ENCODE measurements around the gene SPAG6. TPM values are rescaled to one million over a fixed set of nuclear protein-coding genes. Genes with fewer than 3 reads are reported as not detected.
A peak's percentile ranks its signal among the peaks of the same experiment; 100 is the strongest.

SPAG6 gene
- total RNA-seq, 4 donors from 2014 or later: 0.64 to 0.75 TPM; not detected in 2

DNA sequence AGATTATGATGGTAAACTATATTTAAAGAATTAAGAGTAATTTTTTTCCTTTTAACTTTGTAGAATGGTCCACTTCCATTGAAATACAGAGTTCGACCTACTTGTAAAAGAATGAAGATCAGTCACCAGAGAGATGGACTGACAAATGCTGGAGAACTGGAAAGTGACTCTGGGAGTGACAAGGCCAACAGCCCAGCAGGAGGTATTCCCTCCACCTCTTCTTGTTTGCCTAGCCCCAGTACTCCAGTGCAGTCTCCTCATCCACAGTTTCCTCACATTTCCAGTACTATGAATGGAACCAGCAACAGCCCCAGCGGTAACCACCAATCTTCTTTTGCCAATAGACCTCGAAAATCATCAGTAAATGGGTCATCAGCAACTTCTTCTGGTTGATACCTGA is 16.1 kb upstream of the SPAG6 start:
- WGBS, 2 donors: 95 to 98% methylated on average over 3 of the region's 3 CpGs
- TF ChIP-seq, protein P1, sequence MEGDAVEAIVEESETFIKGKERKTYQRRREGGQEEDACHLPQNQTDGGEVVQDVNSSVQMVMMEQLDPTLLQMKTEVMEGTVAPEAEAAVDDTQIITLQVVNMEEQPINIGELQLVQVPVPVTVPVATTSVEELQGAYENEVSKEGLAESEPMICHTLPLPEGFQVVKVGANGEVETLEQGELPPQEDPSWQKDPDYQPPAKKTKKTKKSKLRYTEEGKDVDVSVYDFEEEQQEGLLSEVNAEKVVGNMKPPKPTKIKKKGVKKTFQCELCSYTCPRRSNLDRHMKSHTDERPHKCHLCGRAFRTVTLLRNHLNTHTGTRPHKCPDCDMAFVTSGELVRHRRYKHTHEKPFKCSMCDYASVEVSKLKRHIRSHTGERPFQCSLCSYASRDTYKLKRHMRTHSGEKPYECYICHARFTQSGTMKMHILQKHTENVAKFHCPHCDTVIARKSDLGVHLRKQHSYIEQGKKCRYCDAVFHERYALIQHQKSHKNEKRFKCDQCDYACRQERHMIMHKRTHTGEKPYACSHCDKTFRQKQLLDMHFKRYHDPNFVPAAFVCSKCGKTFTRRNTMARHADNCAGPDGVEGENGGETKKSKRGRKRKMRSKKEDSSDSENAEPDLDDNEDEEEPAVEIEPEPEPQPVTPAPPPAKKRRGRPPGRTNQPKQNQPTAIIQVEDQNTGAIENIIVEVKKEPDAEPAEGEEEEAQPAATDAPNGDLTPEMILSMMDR (IDR thresholded peaks at IDR 0.05): no peak
- TF ChIP-seq POLR2A (IDR thresholded peaks at IDR 0.05): no peak
- intact Hi-C loops (cut with DNase I; ENCODE audit: low total_unique reads): loop anchor here (5.0 to 10.0 kb wide), 2 partner anchors 103 to 1034 kb away; no protein-coding TSS in a partner anchor

DNA sequence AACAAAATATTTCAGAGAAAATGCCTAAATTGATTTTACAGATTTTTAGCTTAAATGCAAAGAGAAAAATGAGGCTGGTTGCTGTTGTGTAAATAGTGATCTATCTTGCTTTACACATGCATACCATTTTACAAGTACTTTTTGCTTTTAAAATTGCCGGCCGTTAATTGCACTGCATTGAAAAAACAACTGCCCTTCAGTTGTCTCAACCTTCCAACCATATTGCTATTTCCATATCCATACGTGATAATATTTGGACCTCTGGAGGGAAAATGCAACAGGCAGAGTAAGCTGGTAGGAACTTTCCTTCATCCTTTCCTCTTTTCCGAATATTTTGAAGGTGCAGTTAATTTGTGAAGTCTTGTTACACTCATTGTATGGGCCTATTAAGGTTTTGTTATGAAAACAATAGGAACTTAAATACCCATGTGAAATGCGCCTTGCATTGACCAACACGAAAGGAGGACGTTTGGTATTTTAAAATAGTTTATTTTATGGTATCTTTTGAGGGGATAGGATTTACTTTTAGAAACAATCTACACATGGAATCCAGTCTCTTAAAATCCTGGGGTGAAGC is 13.1 kb upstream of the SPAG6 start:
- WGBS, 2 donors: 95% methylated on average over 7 of the region's 7 CpGs
- no peak overlapping the region for H3K4me3 ChIP-seq (ENCODE audit: low read depth, poor library complexity, severe bottlenecking)
- no peak for DNase-seq (ENCODE audit: low spot score in 2 of 2)
- intact Hi-C loops (cut with DNase I; ENCODE audit: low total_unique reads): no loop called here
- no peak for TF ChIP-seq POLR2A (IDR thresholded peaks at IDR 0.05)
- TF ChIP-seq, protein P1 (IDR thresholded peaks at IDR 0.05): no peak

More for the DNA sequence above, 16.1 kb upstream of the SPAG6 start:
- H3K4me3 ChIP-seq (ENCODE audit: low read depth, poor library complexity, severe bottlenecking): no peak overlapping the region
- DNase-seq (ENCODE audit: low spot score in 2 of 2): no peak

DNA sequence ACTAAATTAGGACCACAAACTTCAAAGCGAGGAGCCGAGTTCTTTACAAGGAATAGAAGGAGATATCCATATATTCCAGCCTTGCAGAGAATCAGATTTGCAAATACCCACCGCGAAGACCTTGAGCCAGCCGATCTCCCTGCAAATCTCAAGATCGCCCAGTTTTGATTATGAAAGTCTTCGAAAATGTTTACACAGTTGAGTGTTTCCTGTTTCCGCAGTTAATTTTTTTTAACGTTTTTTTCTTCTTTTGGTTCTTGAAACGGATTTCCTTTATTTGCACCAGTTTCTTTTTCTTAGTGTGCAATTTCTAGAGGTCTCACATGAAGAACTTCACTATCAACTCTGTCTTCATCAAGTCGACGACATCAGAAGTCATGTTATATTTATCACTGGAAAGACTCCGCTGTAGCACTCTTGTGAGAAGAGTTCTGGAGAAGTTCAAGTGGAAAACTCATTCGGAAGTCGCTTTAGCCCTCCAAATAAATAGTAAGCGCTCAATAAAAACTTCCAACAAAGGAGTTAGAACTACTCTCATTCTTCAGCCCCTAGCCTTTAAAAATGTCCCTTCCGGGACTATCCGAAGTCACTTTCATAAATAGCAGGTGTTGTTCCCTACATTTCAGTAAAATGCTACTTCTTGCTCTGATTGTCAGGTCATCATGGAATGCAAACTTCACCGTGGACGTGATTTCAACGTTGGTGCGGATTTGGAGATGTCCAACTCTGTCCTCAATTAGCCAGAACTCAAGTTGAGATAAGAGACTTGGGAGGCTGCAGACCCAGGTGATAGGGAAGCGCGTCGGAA is 11.9 kb upstream of the SPAG6 start:
- intact Hi-C loops (cut with DNase I; ENCODE audit: low total_unique reads): no loop called here
- 74 to 75% methylated on average over 25 of the region's 25 CpGs for WGBS, 2 donors
- DNase-seq (ENCODE audit: low spot score in 2 of 2): no peak
- TF ChIP-seq POLR2A (IDR thresholded peaks at IDR 0.05): no peak
- TF ChIP-seq, protein P1 (IDR thresholded peaks at IDR 0.05): no peak
- no peak overlapping the region for H3K4me3 ChIP-seq (ENCODE audit: low read depth, poor library complexity, severe bottlenecking)

DNA sequence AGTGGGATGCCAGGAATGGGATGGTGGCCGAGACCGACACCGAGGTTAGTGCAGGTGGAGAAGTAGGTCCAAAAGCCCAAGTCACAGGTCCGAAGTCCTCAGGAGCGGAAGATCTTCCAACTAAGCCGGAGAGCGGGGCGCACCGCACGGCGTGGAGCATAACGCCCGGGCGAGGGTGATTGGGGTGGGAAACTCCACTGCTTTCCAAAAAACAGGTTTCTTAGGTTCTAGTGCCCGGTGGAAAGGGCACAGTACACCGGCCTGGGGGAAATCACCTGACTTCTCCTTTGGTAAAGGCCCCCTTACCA is 11.4 kb upstream of the SPAG6 start:
- DNase-seq (ENCODE audit: low spot score in 2 of 2): no peak
- intact Hi-C loops (cut with DNase I; ENCODE audit: low total_unique reads): no loop called here
- 79 to 83% methylated on average over 16 of the region's 16 CpGs for WGBS, 2 donors
- TF ChIP-seq POLR2A (IDR thresholded peaks at IDR 0.05): no peak
- TF ChIP-seq, protein P1 (IDR thresholded peaks at IDR 0.05): no peak
- no peak overlapping the region for H3K4me3 ChIP-seq (ENCODE audit: low read depth, poor library complexity, severe bottlenecking)

DNA sequence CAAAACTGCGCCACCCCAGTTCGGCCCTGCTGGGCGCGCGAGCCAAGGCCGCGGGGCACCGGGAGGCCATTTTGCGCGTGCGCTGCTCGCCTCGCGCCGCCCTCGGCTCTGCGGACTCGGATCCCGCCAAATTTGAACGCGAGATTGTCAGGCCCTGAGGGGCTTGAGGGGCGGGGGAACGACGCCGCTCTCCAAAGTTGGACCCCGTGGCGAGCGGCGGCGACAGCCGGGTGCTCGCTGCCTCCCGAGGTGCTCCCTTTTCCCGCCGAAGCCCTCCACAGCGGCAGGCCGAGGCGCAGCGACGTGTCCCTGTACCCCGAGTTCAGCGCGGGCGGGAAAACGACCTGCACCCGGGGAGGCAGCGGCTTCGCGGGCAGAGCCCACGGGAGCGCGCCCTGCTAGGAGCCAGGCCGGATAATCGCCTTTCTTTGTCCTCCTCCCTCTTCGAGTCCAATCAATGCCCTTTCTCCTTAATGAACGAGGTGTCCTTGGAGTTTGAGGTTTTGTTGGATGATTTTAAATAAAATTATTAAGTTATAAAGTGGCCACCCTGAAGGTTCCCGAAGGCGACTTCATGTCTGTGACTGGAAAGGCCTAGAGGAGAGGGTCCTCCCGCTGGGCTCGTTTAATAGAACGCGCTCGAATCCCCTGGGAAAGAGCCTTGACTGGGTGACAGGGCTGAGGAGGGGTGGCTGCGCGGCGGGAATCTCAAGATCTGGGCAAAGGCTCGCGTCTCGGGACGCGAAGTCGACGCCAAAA is 10.7 kb upstream of the SPAG6 start:
- peak overlapping the region; percentile 43 for H3K4me3 ChIP-seq (ENCODE audit: low read depth, poor library complexity, severe bottlenecking)
- DNase-seq (ENCODE audit: low spot score in 2 of 2): no peak
- TF ChIP-seq, protein P1 (IDR thresholded peaks at IDR 0.05): no peak
- TF ChIP-seq POLR2A (IDR thresholded peaks at IDR 0.05): no peak
- intact Hi-C loops (cut with DNase I; ENCODE audit: low total_unique reads): no loop called here
- 22 to 23% methylated on average over 58 to 68 of the region's 73 CpGs for WGBS, 2 donors
